GM23338 (cell line): ENCODE measurements around the gene ASB1. TPM values are rescaled to one million over a fixed set of nuclear protein-coding genes. Genes with fewer than 3 reads are reported as not detected.

Source experiments
- ATAC-seq: fragments of 200-7000 bp; cut with Tn5 transposase; 3 replicates; pipeline ENCODE4 v1.9.1; 2020
- DNase-seq: peaks from one replicate; pipeline ENCODE4 v3.0.0-alpha.2; 2015; ENCODE audit warnings: low spot score
- H2AFZ ChIP-seq: fragments of 200-600 bp; sonication (generic); 2 replicates; pipeline ENCODE4 v1.8.0; 2016; ENCODE audit warnings: antibody characterized with exemption, mild to moderate bottlenecking, moderate library complexity
- H3F3A ChIP-seq: fragments of 200-600 bp; sonication (generic); replicated peaks from 2 replicates; pipeline ENCODE4 v1.8.0; 2017; ENCODE audit warnings: antibody characterized with exemption, mixed run types, low read depth
- H3K27ac ChIP-seq: fragments of 200-600 bp; sonication (generic); 2 replicates; pipeline ENCODE4 v1.6.1; 2016; ENCODE audit warnings: low read depth
- H3K27me3 ChIP-seq: fragments of 200-600 bp; sonication (generic); 2 replicates; pipeline ENCODE4 v1.8.0; 2016; ENCODE audit warnings: mild to moderate bottlenecking, mixed run types, moderate library complexity; ENCODE audit not compliant: insufficient read depth
- H3K36me3 ChIP-seq: fragments of 200-600 bp; sonication (generic); 2 replicates; pipeline ENCODE4 v1.8.0; 2016; ENCODE audit warnings: mild to moderate bottlenecking; ENCODE audit not compliant: insufficient read depth
- H3K4me1 ChIP-seq: fragments of 200-600 bp; sonication (generic); 2 replicates; pipeline ENCODE4 v1.8.0; 2016; ENCODE audit warnings: mild to moderate bottlenecking, moderate library complexity; ENCODE audit not compliant: insufficient read depth
- H3K4me2 ChIP-seq: fragments of 200-600 bp; sonication (generic); 2 replicates; pipeline ENCODE4 v1.7.1; 2017; ENCODE audit warnings: mixed run types
- H3K4me3 ChIP-seq: fragments of 200-600 bp; sonication (generic); 2 replicates; pipeline ENCODE4 v1.6.1; 2016; ENCODE audit warnings: mixed run types
- H3K79me2 ChIP-seq: fragments of 200-600 bp; sonication (generic); replicated peaks from 2 replicates; pipeline ENCODE4 v1.8.0; 2017; ENCODE audit warnings: mild to moderate bottlenecking; ENCODE audit not compliant: insufficient read depth
- H3K9me2 ChIP-seq: fragments of 200-600 bp; sonication (generic); 2 replicates; pipeline ENCODE4 v1.8.0; 2017; ENCODE audit not compliant: insufficient read depth
- H4K20me1 ChIP-seq: fragments of 200-600 bp; sonication (generic); replicated peaks from 2 replicates; pipeline ENCODE4 v1.8.0; 2017; ENCODE audit warnings: mild to moderate bottlenecking; ENCODE audit not compliant: insufficient read depth
- H3K27ac Mint-ChIP-seq: 2 replicates; pipeline ENCODE4 v1.8.0; 2020; ENCODE audit warnings: inconsistent platforms, mild to moderate bottlenecking, moderate library complexity, mixed read lengths
- H3K27me3 Mint-ChIP-seq: 3 replicates; pipeline ENCODE4 v1.8.0; 2022; ENCODE audit warnings: low read depth, mild to moderate bottlenecking, moderate library complexity, mixed read lengths, inconsistent platforms; ENCODE audit not compliant: insufficient read depth, poor library complexity
- H3K36me3 Mint-ChIP-seq: 3 replicates; pipeline ENCODE4 v1.8.0; 2021; ENCODE audit warnings: low read depth, mild to moderate bottlenecking, inconsistent platforms, moderate library complexity, mixed read lengths
- H3K4me1 Mint-ChIP-seq: 3 replicates; pipeline ENCODE4 v1.8.0; 2020; ENCODE audit warnings: mild to moderate bottlenecking, inconsistent platforms, mixed read lengths
- H3K4me3 Mint-ChIP-seq: 3 replicates; pipeline ENCODE4 v1.8.0; 2021; ENCODE audit warnings: moderate library complexity, mild to moderate bottlenecking, inconsistent platforms, mixed read lengths
- H3K9me3 Mint-ChIP-seq: 3 replicates; pipeline ENCODE4 v1.8.0; 2020; ENCODE audit warnings: moderate library complexity, mild to moderate bottlenecking, inconsistent platforms, mixed read lengths
- CREB1 ChIP-seq: fragments of 250-450 bp; sonication (Bioruptor Pico); IDR thresholded peaks from 2 replicates; pipeline ENCODE4 v1.5.0; 2020; ENCODE audit warnings: low read depth, mild to moderate bottlenecking, moderate library complexity
- CTCF ChIP-seq, 2 experiments: fragments of 200-600 bp in 1 of 2; sonication (generic) in 1 of 2; conservative IDR thresholded peaks; 2 replicates each; pipeline versions ENCODE4 v1.5.1 to v1.6.1; 2016 to 2017; ENCODE audit warnings: antibody characterized with exemption in 2 of 2, low read depth in 2 of 2, mild to moderate bottlenecking in 2 of 2, moderate library complexity in 1 of 2
- EZH2 ChIP-seq: fragments of 200-600 bp; sonication (generic); IDR thresholded peaks from one replicate; pipeline ENCODE4 v1.8.0; 2017; ENCODE audit warnings: antibody characterized with exemption, mild to moderate bottlenecking, low read depth; ENCODE audit not compliant: unreplicated experiment
- EZH2phosphoT487 ChIP-seq: fragments of 200-600 bp; sonication (generic); IDR thresholded peaks from one replicate; pipeline ENCODE4 v1.8.1; 2018; ENCODE audit warnings: antibody characterized with exemption; ENCODE audit not compliant: unreplicated experiment
- JUNB ChIP-seq: IDR thresholded peaks from one replicate; pipeline ENCODE4 v1.6.1; 2016; ENCODE audit warnings: antibody characterized with exemption; ENCODE audit not compliant: unreplicated experiment
- NANOG ChIP-seq: IDR thresholded peaks from 2 replicates; pipeline ENCODE4 v1.6.1; 2016; ENCODE audit warnings: antibody characterized with exemption, borderline replicate concordance
- POLR2AphosphoS5 ChIP-seq: IDR thresholded peaks from 2 replicates; pipeline ENCODE4 v1.6.1; 2016; ENCODE audit warnings: antibody characterized with exemption, low read depth
- STAT1 ChIP-seq: IDR thresholded peaks from one replicate; pipeline ENCODE4 v1.6.1; 2016; ENCODE audit warnings: antibody characterized with exemption; ENCODE audit not compliant: unreplicated experiment
- ZNF114 ChIP-seq: fragments of 250-450 bp; sonication (Bioruptor Pico); IDR thresholded peaks from 2 replicates; pipeline ENCODE4 v1.5.0; 2020; ENCODE audit warnings: mild to moderate bottlenecking, moderate library complexity
- ZNF331 ChIP-seq: fragments of 250-450 bp; sonication (Bioruptor Pico); IDR thresholded peaks from 2 replicates; pipeline ENCODE4 v1.5.0; 2020; ENCODE audit warnings: low read depth, mild to moderate bottlenecking, moderate library complexity
- polyA plus RNA-seq: library from polyadenylated mRNA; unstranded; fragments of >200 nt; fragmentation: Nextera tagmentation; extraction: Ambion mirVana; gene quantifications from 2 replicates; pipeline ENCODE4 v1.2.1, GENCODE V29; 2016
- total RNA-seq: library from RNA; depleted of rRNA; stranded (reverse); fragments of >200 nt; shearing (Covaris generic); gene quantifications from 2 replicates; pipeline ENCODE4 v1.2.3, GENCODE V29; 2014
- TF ChIP-seq, protein P1 (sequence below): fragments of 250-450 bp; sonication (Bioruptor Pico); IDR thresholded peaks from 2 replicates; pipeline ENCODE4 v1.5.0; 2020; ENCODE audit warnings: mild to moderate bottlenecking, moderate library complexity

The ASB1 gene
- total and polyA plus RNA-seq, 2 experiments from 2014 or later, result 21.5 to 23.9 TPM

GRCh38 chr2:238440331-238440730 is 13.6 kb downstream of the ASB1 start (continued):
- no peak for TF ChIP-seq NANOG
- TF ChIP-seq JUNB, result no peak

- no peaks in the 10 kb centered on the region for H3K9me2 ChIP-seq
- Mint-ChIP-seq H3K27ac (peak overlapping the region; percentile 32; the same call in 1 of the 2 replicates), H3K36me3 (peaks cover 40% of the 10 kb centered on the region), H3K4me1 (peaks cover 7% of the 10 kb centered on the region), H3K27me3 (no peaks in the 10 kb centered on the region), H3K4me3 (no peak overlapping the region), H3K9me3 (no peaks in the 10 kb centered on the region)
- TF ChIP-seq ZNF114 (no peak), EZH2phosphoT487 (no peak), EZH2 (no peak), CREB1 (CRISPR knock-in tag) (no peak), STAT1 (no peak), NANOG (no peak), JUNB (no peak), ZNF331 (CRISPR knock-in tag) (no peak), POLR2AphosphoS5 (no peak), CTCF (conservative IDR thresholded peaks at IDR 0.05; ENCODE audit: low read depth in 2 of 2) (no peak)
- TF ChIP-seq, protein P1, sequence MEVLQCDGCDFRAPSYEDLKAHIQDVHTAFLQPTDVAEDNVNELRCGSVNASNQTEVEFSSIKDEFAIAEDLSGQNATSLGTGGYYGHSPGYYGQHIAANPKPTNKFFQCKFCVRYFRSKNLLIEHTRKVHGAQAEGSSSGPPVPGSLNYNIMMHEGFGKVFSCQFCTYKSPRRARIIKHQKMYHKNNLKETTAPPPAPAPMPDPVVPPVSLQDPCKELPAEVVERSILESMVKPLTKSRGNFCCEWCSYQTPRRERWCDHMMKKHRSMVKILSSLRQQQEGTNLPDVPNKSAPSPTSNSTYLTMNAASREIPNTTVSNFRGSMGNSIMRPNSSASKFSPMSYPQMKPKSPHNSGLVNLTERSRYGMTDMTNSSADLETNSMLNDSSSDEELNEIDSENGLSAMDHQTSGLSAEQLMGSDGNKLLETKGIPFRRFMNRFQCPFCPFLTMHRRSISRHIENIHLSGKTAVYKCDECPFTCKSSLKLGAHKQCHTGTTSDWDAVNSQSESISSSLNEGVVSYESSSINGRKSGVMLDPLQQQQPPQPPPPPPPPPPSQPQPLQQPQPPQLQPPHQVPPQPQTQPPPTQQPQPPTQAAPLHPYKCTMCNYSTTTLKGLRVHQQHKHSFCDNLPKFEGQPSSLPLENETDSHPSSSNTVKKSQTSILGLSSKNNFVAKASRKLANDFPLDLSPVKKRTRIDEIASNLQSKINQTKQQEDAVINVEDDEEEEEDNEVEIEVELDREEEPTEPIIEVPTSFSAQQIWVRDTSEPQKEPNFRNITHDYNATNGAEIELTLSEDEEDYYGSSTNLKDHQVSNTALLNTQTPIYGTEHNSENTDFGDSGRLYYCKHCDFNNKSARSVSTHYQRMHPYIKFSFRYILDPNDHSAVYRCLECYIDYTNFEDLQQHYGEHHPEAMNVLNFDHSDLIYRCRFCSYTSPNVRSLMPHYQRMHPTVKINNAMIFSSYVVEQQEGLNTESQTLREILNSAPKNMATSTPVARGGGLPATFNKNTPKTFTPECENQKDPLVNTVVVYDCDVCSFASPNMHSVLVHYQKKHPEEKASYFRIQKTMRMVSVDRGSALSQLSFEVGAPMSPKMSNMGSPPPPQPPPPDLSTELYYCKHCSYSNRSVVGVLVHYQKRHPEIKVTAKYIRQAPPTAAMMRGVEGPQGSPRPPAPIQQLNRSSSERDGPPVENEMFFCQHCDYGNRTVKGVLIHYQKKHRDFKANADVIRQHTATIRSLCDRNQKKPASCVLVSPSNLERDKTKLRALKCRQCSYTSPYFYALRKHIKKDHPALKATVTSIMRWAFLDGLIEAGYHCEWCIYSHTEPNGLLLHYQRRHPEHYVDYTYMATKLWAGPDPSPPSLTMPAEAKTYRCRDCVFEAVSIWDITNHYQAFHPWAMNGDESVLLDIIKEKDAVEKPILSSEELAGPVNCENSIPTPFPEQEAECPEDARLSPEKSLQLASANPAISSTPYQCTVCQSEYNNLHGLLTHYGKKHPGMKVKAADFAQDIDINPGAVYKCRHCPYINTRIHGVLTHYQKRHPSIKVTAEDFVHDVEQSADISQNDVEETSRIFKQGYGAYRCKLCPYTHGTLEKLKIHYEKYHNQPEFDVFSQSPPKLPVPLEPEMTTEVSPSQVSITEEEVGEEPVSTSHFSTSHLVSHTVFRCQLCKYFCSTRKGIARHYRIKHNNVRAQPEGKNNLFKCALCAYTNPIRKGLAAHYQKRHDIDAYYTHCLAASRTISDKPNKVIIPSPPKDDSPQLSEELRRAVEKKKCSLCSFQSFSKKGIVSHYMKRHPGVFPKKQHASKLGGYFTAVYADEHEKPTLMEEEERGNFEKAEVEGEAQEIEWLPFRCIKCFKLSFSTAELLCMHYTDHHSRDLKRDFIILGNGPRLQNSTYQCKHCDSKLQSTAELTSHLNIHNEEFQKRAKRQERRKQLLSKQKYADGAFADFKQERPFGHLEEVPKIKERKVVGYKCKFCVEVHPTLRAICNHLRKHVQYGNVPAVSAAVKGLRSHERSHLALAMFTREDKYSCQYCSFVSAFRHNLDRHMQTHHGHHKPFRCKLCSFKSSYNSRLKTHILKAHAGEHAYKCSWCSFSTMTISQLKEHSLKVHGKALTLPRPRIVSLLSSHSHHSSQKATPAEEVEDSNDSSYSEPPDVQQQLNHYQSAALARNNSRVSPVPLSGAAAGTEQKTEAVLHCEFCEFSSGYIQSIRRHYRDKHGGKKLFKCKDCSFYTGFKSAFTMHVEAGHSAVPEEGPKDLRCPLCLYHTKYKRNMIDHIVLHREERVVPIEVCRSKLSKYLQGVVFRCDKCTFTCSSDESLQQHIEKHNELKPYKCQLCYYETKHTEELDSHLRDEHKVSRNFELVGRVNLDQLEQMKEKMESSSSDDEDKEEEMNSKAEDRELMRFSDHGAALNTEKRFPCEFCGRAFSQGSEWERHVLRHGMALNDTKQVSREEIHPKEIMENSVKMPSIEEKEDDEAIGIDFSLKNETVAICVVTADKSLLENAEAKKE (CRISPR knock-in tag), result no peak
- H3K79me2 ChIP-seq, result peaks cover 77% of the 10 kb centered on the region
- no peak overlapping the region for H2AFZ ChIP-seq
- H3K27me3 ChIP-seq, result no peaks in the 10 kb centered on the region
- ATAC-seq, result no peak
- no peak for DNase-seq
- peaks cover 17% of the 10 kb centered on the region for H3K36me3 ChIP-seq
- no peaks in the 10 kb centered on the region for H3F3A ChIP-seq
- peaks cover 68% of the 10 kb centered on the region for H4K20me1 ChIP-seq
- H3K4me2 ChIP-seq, result no peak overlapping the region
- H3K27ac ChIP-seq, result no peak overlapping the region
- H3K4me3 ChIP-seq, result no peak overlapping the region
- no peaks in the 10 kb centered on the region for H3K4me1 ChIP-seq
These were observed 14.0 kb downstream of the ASB1 start for GRCh38 chr2:238440767-238441166.
